ENCODE data around the gene KRTAP5-8.

DNA sequence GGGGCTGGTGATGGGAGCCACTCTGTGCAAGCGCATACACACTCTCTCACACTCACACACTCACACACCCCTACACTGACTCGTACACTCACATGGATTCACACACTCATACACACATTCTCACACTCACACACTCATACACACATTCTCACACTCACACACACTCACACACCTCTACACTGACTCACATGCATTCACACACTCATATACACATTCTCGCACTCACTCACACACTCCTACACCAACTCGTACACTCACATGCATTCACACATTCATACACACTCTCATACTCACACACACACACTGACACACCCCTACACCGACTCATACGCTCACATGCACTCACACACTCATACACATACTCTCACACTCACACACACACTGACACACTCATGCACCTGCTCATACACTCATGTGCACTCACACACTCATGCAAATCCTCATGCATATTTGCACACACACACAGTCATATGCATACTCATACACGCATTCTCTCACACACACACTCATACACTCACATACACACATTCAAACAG is 39.7 kb downstream of the KRTAP5-8 start:
- no peak for TF ChIP-seq POLR2A (IDR thresholded peaks at IDR 0.05)
- TF ChIP-seq, protein P1, sequence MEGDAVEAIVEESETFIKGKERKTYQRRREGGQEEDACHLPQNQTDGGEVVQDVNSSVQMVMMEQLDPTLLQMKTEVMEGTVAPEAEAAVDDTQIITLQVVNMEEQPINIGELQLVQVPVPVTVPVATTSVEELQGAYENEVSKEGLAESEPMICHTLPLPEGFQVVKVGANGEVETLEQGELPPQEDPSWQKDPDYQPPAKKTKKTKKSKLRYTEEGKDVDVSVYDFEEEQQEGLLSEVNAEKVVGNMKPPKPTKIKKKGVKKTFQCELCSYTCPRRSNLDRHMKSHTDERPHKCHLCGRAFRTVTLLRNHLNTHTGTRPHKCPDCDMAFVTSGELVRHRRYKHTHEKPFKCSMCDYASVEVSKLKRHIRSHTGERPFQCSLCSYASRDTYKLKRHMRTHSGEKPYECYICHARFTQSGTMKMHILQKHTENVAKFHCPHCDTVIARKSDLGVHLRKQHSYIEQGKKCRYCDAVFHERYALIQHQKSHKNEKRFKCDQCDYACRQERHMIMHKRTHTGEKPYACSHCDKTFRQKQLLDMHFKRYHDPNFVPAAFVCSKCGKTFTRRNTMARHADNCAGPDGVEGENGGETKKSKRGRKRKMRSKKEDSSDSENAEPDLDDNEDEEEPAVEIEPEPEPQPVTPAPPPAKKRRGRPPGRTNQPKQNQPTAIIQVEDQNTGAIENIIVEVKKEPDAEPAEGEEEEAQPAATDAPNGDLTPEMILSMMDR (IDR thresholded peaks at IDR 0.05), result no peak

All from right lobe of liver (tissue), 4 donors.